Caco-2 (cell line): Measurements from ENCODE around the gene BPIFB1. TPM values are rescaled to one million over a fixed set of nuclear protein-coding genes. Genes with fewer than 3 reads are reported as not detected.

ENCODE experiments used
- BruUV-seq: library from RNA; stranded (reverse); fragments of 400-500 nt; replicated peaks from 2 replicates; lab custom pipeline; 2021; lab: Mats Ljungman, UMichigan
- CTCF ChIA-PET: fragments of 300-600 bp; sonication (Branson Sonifier 250); formaldehyde crosslinking; loops from one replicate; lab custom pipeline; 2022; ENCODE audit warnings: antibody characterized with exemption; lab: Charles Lee
- POLR2A ChIA-PET: fragments of 300-600 bp; sonication (Branson Sonifier 250); formaldehyde crosslinking; loops from one replicate; lab custom pipeline; 2022; ENCODE audit warnings: antibody characterized with exemption; lab: Charles Lee
- DNase-seq, 2 experiments: peaks; one replicate each; pipeline versions ENCODE4 v3.0.0 to v3.0.0-alpha.2; 2020 to 2022
- H3K27me3 ChIP-seq: replicated peaks from 2 replicates; pipeline ENCODE4 v1.6.0; 2011; ENCODE audit warnings: low read length; ENCODE audit not compliant: control insufficient read depth, insufficient read depth
- H3K36me3 ChIP-seq: 2 replicates; pipeline ENCODE4 v1.5.1; 2011; ENCODE audit warnings: low read length; ENCODE audit not compliant: control insufficient read depth, insufficient read depth
- H3K4me1 ChIP-seq: fragments of 250-450 bp; sonication (Bioruptor Pico); 2 replicates; pipeline ENCODE4 v1.5.1; 2020; ENCODE audit warnings: mild to moderate bottlenecking
- H3K4me3 ChIP-seq: 2 replicates; pipeline ENCODE4 v1.5.1; 2011; ENCODE audit warnings: low read depth, mild to moderate bottlenecking, control low read depth, low read length
- H3K9me3 ChIP-seq: fragments of 250-450 bp; sonication (Bioruptor Pico); 2 replicates; pipeline ENCODE4 v1.5.1; 2020; ENCODE audit warnings: mild to moderate bottlenecking, moderate library complexity
- H3K27ac Mint-ChIP-seq: one replicate; pipeline ENCODE4 v1.8.0; 2022; ENCODE audit warnings: mixed read lengths; ENCODE audit not compliant: unreplicated experiment
- H3K27me3 Mint-ChIP-seq: one replicate; pipeline ENCODE4 v1.8.0; 2022; ENCODE audit warnings: mixed read lengths; ENCODE audit not compliant: insufficient read depth, unreplicated experiment
- H3K36me3 Mint-ChIP-seq: one replicate; pipeline ENCODE4 v1.8.0; 2022; ENCODE audit warnings: mild to moderate bottlenecking, mixed read lengths; ENCODE audit not compliant: insufficient read depth, unreplicated experiment
- H3K4me1 Mint-ChIP-seq: one replicate; pipeline ENCODE4 v1.8.0; 2022; ENCODE audit warnings: low read depth, mixed read lengths; ENCODE audit not compliant: unreplicated experiment
- H3K4me3 Mint-ChIP-seq: one replicate; pipeline ENCODE4 v1.8.0; 2022; ENCODE audit warnings: mild to moderate bottlenecking, moderate library complexity, mixed read lengths; ENCODE audit not compliant: unreplicated experiment
- H3K9me3 Mint-ChIP-seq: one replicate; pipeline ENCODE4 v1.8.0; 2022; ENCODE audit warnings: mixed read lengths; ENCODE audit not compliant: unreplicated experiment
- intact Hi-C: fragments of 100-400 bp; cut with micrococcal nuclease; formaldehyde crosslinking; loops from one replicate; pipeline ENCODE4 v1.10.0; 2022; ENCODE audit not compliant: unreplicated experiment
- total RNA-seq: library from RNA; stranded (reverse); gene quantifications from 2 replicates; pipeline ENCODE4 v1.2.3, GENCODE V29; 2022
- TF ChIP-seq, protein P1 (sequence below), 2 experiments: fragments of 200-600 bp in 1 of 2; IDR thresholded peaks; 1 replicate in 1 of 2; 2 replicates in 1 of 2; pipeline versions ENCODE4 v1.5.1 to v1.8.0; 2011 to 2022; ENCODE audit warnings: antibody characterized with exemption in 1 of 2, control low read depth in 1 of 2, inconsistent platforms in 1 of 2, low read depth in 1 of 2, low read length in 1 of 2, mild to moderate bottlenecking in 1 of 2, moderate library complexity in 1 of 2; ENCODE audit not compliant: insufficient read depth in 1 of 2, severe bottlenecking in 1 of 2, unreplicated experiment in 1 of 2

The BPIFB1 gene
- total RNA-seq, 1 experiment from 2014 or later, result not detected

DNA sequence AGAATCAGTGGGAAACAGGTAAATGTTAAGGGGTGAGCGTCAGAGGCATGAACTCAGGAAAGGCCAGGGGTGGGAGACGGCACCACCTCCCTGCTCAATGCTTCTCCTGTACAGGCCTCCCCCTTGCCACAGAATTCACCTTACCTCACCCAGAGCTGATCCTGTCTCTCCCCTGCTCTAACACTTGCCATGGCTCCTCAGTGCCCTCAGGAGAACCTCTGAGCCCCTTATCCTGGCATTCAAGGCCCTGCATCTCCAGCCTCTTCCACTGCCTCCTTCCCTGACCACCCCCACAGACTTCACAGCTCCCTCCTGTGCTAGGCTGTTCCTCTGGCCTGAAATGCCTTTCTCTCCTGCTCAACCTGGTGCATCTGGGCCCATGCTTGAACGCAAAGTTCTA is 33.9 kb downstream of the BPIFB1 start:
- H3K36me3 Mint-ChIP-seq, result no peaks in the 10 kb centered on the region

DNA sequence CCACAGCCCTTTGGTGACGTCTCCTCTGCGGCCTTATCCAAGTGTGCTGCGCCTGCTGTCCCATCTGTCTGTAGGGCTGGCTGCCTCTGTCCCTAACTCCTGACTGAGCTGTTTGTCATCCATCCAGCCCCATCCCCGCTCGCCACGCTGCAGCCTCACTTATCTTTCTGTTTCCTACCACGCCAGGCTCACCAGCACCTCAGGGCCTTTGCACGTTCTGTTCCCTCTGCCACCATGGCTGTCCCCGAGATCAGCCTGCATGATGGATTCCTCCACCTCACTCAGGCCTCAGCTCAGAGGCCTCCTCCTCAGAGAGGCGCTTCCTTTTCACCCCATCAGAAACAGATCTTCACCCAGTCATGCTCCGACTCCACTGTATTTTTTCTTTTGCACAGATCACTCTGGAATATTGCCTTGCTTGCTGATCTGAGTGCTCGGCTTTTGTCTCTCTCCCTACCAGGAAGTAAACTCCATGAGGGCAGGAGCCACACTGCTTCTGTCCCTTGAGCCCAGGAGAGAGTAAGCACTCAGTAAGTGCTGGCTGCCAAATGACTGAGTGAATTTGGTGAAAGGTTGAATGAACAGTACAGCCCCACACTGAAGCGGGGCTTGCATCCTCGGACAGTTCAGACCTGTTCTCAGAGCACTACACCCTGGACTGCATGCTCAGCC is 34.5 kb downstream of the BPIFB1 start:
- Histone ChIP-seq H3K9me3 (no peaks in the 10 kb centered on the region), H3K36me3 (no peaks in the 10 kb centered on the region), H3K4me1 (no peaks in the 10 kb centered on the region), H3K27me3 (no peaks in the 10 kb centered on the region; the same call in 1 of the 2 replicates), H3K4me3 (no peak overlapping the region)
- ChIA-PET POLR2A (no interaction called here), CTCF (interaction anchor here (0.5 to 1.1 kb wide), 2 partner anchors 14 to 111 kb away, joined by 3 to 5 read pairs; no protein-coding TSS in a partner anchor)
- intact Hi-C loops, result no loop called here
- Mint-ChIP-seq H3K27ac (no peak overlapping the region), H3K4me3 (no peak overlapping the region), H3K27me3 (peaks cover 7% of the 10 kb centered on the region), H3K9me3 (no peaks in the 10 kb centered on the region), H3K4me1 (no peaks in the 10 kb centered on the region), H3K36me3 (no peaks in the 10 kb centered on the region)
- no TSS peak for BruUV-seq
- DNase-seq, result no peak
- TF ChIP-seq, protein P1, sequence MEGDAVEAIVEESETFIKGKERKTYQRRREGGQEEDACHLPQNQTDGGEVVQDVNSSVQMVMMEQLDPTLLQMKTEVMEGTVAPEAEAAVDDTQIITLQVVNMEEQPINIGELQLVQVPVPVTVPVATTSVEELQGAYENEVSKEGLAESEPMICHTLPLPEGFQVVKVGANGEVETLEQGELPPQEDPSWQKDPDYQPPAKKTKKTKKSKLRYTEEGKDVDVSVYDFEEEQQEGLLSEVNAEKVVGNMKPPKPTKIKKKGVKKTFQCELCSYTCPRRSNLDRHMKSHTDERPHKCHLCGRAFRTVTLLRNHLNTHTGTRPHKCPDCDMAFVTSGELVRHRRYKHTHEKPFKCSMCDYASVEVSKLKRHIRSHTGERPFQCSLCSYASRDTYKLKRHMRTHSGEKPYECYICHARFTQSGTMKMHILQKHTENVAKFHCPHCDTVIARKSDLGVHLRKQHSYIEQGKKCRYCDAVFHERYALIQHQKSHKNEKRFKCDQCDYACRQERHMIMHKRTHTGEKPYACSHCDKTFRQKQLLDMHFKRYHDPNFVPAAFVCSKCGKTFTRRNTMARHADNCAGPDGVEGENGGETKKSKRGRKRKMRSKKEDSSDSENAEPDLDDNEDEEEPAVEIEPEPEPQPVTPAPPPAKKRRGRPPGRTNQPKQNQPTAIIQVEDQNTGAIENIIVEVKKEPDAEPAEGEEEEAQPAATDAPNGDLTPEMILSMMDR (IDR thresholded peaks at IDR 0.05; ENCODE audit: insufficient read depth in 1 of 2, low read depth in 1 of 2, low read length in 1 of 2, severe bottlenecking in 1 of 2, unreplicated experiment in 1 of 2), result no peak

More for the DNA sequence above, 33.9 kb downstream of the BPIFB1 start:
- Mint-ChIP-seq H3K9me3 (no peaks in the 10 kb centered on the region), H3K4me3 (no peak overlapping the region), H3K4me1 (no peaks in the 10 kb centered on the region), H3K27ac (no peak overlapping the region), H3K27me3 (peaks cover 7% of the 10 kb centered on the region)
- CTCF ChIA-PET, result interaction anchor here (1.1 kb wide), 1 partner anchor 14 kb away, joined by 3 read pairs; no protein-coding TSS in a partner anchor
- no peak overlapping the region for H3K4me3 ChIP-seq
- TF ChIP-seq, protein P1 (IDR thresholded peaks at IDR 0.05; ENCODE audit: insufficient read depth in 1 of 2, low read depth in 1 of 2, low read length in 1 of 2, severe bottlenecking in 1 of 2, unreplicated experiment in 1 of 2), result no peak
- intact Hi-C loops, result no loop called here
- H3K4me1 ChIP-seq, result no peaks in the 10 kb centered on the region
- H3K36me3 ChIP-seq, result no peaks in the 10 kb centered on the region
- H3K9me3 ChIP-seq, result no peaks in the 10 kb centered on the region
- POLR2A ChIA-PET, result no interaction called here
- no peaks in the 10 kb centered on the region; the same call in 1 of the 2 replicates for H3K27me3 ChIP-seq
- no peak for DNase-seq
- no TSS peak for BruUV-seq

DNA sequence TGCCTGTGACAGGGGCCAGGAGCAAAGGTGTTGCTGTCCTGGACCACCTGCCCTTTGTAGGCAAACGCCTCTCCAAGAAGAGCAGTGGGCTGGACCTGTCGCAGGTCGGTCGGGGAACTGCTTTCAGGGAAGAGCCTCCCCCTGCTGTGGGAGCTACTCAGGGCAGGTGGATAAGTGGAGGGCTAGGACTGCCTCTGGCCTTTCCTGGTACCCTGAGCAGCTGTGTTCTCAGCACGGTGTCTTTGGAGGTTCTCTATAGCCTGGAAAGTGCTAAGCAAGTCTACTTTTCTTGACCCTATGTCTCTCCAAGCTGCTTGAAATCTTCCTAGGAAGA is 35.0 kb downstream of the BPIFB1 start:
- no peak overlapping the region for H3K4me3 Mint-ChIP-seq
- peaks cover 10% of the 10 kb centered on the region for H3K27me3 Mint-ChIP-seq
- Histone ChIP-seq H3K9me3 (no peaks in the 10 kb centered on the region), H3K27me3 (no peaks in the 10 kb centered on the region; the same call in 1 of the 2 replicates), H3K4me3 (no peak overlapping the region), H3K36me3 (no peaks in the 10 kb centered on the region), H3K4me1 (no peaks in the 10 kb centered on the region)
- H3K27ac Mint-ChIP-seq, result no peak overlapping the region
- no peaks in the 10 kb centered on the region for H3K36me3 Mint-ChIP-seq
- no peaks in the 10 kb centered on the region for H3K4me1 Mint-ChIP-seq
- POLR2A ChIA-PET, result no interaction called here
- TF ChIP-seq, protein P1 (IDR thresholded peaks at IDR 0.05; ENCODE audit: insufficient read depth in 1 of 2, low read depth in 1 of 2, low read length in 1 of 2, severe bottlenecking in 1 of 2, unreplicated experiment in 1 of 2), result no peak
- intact Hi-C loops, result no loop called here
- CTCF ChIA-PET, result interaction anchor here (0.5 kb wide), 1 partner anchor 112 kb away, joined by 5 read pairs; no protein-coding TSS in a partner anchor
- no TSS peak for BruUV-seq
- DNase-seq, result no peak
- H3K9me3 Mint-ChIP-seq, result no peaks in the 10 kb centered on the region
